Neural progenitor cell (in vitro differentiated cells): ENCODE results near the gene LITAFD.

Experiments used
- EZH2phosphoT487 ChIP-seq: fragments of 200-600 bp; sonication (generic); IDR thresholded peaks from 2 replicates; pipeline ENCODE4 v1.6.1; 2017; ENCODE audit warnings: antibody characterized with exemption
- TF ChIP-seq, protein P1 (sequence below): fragments of 200-600 bp; sonication (generic); IDR thresholded peaks from 2 replicates; pipeline ENCODE4 v1.5.1; 2017; ENCODE audit warnings: antibody characterized with exemption, mild to moderate bottlenecking

GRCh38 chr16:8872967-8873865 lies 8.9 kb upstream of the LITAFD start:
- TF ChIP-seq, protein P1, sequence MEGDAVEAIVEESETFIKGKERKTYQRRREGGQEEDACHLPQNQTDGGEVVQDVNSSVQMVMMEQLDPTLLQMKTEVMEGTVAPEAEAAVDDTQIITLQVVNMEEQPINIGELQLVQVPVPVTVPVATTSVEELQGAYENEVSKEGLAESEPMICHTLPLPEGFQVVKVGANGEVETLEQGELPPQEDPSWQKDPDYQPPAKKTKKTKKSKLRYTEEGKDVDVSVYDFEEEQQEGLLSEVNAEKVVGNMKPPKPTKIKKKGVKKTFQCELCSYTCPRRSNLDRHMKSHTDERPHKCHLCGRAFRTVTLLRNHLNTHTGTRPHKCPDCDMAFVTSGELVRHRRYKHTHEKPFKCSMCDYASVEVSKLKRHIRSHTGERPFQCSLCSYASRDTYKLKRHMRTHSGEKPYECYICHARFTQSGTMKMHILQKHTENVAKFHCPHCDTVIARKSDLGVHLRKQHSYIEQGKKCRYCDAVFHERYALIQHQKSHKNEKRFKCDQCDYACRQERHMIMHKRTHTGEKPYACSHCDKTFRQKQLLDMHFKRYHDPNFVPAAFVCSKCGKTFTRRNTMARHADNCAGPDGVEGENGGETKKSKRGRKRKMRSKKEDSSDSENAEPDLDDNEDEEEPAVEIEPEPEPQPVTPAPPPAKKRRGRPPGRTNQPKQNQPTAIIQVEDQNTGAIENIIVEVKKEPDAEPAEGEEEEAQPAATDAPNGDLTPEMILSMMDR: no peak
- TF ChIP-seq EZH2phosphoT487: no peak
